ENCODE measurements around the gene C1QA.

C1QA gene

DNA sequence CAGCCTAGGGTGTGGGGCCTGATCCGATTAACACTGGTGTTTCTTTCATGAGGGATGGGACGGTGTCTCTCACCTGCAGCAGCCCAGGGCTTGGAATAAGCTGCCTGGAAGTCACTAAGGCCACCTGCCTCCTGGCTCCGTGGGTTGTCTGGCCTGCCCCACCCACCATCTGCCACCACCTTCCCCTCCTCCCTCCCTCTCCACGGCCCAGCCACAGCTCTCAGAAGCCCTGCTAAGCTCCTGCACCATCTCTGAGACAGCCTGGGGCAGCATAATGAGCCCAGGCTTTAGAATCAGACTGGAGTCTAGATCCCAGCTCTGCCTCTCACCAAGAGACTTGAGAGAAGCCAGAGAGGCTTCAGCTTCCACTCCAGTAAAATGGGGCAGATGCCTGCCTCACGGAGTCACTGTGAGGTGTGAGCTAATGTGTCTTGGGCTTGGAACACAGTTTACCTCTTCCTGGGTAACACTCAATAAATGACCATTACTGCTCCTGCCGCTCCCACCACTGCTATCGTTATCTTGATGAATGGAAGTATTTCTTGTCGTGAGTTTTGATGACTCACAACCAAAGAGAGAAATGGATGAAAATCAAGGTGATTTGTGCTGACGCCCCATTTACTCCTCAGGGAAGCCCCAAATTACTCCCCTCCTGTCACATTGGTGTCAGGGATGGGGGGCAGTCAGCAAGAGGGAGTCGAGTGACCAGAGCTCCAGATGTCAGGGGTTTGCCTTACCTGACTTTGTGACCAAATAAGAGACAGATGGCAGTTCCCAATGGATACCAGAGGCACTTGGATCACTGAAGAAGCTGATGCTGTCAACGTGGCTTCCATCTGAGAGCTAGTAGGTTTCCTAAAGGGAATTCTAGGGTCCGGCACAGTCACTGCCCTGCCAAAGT lies 23.5 kb upstream of the C1QA start:
- DNase-seq (ENCODE audit: low read depth): no peak

GRCh38 chr1:22613572-22613918 lies 22.9 kb upstream of the C1QA start:
- DNase-seq (ENCODE audit: low read depth): no peak

DNA sequence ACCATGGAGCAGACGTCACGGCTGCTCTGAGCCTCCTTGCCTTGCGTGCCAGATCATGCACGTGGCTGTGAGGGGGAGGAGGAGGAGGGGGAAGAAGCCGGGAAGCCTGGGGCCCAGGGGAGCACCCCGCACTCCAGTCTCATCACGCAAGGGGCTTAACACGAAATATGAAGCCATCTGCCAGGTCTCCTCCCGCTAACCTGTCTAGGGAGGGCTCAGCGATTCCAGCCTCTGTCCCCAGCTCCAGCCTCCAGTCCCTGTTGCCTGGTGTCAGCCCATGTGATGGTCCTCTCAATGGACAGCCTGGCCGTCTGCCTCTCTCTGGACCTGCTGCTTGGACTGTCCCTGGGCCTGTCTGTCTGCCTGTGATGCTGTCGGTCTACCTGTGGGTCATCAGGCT lies 22.5 kb upstream of the C1QA start:
- no peak for DNase-seq (ENCODE audit: low read depth)

DNA sequence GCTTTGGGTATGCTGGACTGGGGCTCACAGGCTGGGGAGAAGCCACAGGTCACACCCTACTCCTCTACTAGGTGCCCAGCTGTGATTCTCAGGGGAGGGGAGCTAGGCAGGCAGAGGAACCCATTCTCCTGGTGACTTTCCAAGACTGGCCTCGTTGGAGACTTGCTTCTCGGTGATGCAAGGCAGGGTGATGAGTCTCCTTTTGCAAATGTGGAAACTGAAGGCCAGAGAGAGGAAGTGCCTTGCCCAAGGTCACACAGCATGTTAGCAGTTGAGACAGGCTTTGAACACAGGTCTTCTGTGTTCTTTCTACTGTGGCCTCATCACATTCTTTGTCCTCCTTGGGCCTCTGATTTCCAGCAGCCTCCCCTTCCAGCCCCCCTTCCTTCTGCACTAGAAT lies 20.5 kb upstream of the C1QA start:
- DNase-seq (ENCODE audit: low read depth): no peak

GRCh38 chr1:22616571-22616970 lies 19.9 kb upstream of the C1QA start:
- DNase-seq (ENCODE audit: low read depth): no peak

- DNase-seq (ENCODE audit: low read depth): no peak
Observed at GRCh38 chr1:22618056-22618455, 18.4 kb upstream of the C1QA start.

- no peak for DNase-seq (ENCODE audit: low read depth)
Observed at GRCh38 chr1:22619252-22619651, 17.2 kb upstream of the C1QA start.

DNA sequence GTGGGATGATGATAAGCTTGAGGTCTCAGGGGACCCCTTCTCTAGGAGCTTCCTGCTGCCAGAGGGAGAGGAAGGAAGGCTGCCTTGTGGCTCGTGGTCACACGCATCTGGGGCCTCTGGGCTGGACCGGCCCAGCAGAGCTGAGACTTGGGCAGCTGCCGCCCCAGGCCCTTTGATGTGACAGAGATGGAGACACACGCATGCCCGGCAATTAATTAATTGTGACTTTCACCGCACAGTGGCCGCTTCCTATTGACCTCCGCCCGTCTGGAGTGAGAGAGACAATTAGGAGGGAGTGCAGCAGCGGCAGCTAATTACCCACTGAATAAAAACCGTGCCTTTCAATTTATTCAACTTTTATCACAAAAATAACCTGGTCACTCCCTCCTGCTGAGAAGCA lies 16.6 kb upstream of the C1QA start:
- no peak for DNase-seq (ENCODE audit: low read depth)

DNA sequence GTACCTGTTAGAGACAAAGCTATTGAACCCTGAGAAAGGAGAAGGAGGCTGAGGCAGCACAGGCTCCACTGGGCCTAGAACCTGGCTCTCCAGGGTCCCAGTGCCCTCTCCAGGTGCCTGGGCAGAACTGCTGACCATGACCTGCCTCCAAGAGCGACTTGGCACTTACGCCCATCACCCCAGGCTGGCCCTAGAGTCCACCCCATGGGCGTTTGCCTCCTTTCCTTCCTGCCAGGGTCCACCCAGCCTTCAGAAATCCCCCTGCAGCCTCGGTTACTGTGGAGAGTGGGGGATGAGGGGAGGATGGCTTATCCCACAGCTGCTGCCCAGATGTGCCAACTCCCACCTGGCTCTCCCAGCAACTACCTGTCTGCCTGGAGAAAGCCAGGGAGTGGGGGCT lies 14.7 kb upstream of the C1QA start:
- DNase-seq (ENCODE audit: low read depth): no peak

DNA sequence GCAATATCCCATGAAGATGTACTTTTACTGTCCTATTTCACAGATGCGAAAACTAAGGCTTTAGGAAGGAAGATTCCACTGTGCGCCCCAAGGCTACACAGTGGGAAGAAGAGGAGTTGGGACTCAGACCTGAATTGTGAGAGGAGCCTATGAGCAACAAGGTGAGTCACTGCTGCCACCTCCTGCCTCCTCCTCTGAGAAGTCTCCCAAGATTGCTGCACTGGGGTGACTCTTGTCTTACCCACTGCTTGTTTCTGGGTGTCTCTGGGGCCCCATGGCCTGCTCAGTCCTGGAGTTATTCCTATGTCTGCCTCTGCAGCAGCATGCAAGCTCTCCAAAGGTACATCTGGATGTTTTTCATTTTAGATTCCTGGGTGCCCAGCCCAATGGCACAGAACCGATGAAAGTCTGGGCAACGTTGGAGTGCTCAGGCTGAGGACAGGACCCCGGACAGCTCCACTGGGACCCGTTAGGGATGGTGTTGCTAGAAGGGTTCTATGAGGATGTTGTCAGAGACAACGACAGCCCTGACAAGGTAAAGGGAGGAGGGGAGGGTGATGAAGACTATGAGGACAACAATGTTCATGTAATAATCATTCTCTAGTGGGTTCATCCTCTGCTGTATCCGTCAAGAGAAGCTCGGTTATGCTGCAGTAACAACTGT lies 11.0 kb upstream of the C1QA start:
- DNase-seq (ENCODE audit: low read depth): no peak

- no peak for DNase-seq (ENCODE audit: low read depth)
Observed at GRCh38 chr1:22626237-22627157, 9.9 kb upstream of the C1QA start.

- DNase-seq (ENCODE audit: low read depth): no peak
Observed at GRCh38 chr1:22627331-22627730, 9.1 kb upstream of the C1QA start.

- no peak for DNase-seq (ENCODE audit: low read depth)
Observed at GRCh38 chr1:22628698-22629444, 7.6 kb upstream of the C1QA start.

GRCh38 chr1:22629886-22630285 lies 6.5 kb upstream of the C1QA start:
- no peak for DNase-seq (ENCODE audit: low read depth)

GRCh38 chr1:22633697-22634463 lies 2.5 kb upstream of the C1QA start:
- no peak for DNase-seq (ENCODE audit: low read depth)

DNA sequence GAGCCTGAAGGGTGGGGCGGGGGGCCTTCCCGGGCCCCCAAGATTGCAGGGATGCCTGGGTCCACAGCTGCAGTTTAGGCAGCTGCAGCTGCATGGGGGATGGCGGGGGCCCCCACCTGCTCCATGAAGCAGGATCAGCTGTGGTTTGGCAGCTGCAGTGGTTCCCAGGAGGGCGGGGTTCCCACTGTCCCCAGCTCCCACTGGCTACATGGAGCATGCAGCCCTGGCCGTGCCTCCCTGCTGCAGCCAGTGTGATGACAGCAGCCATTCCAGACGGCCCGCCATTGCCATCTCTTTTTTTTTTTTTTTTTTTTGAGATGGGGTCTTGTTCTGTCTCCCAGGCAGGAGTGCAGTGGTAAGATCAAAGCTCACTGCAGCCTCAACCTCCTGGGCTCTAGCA lies 992 bp upstream of the C1QA start:
- DNase-seq (ENCODE audit: low read depth): no peak

DNA sequence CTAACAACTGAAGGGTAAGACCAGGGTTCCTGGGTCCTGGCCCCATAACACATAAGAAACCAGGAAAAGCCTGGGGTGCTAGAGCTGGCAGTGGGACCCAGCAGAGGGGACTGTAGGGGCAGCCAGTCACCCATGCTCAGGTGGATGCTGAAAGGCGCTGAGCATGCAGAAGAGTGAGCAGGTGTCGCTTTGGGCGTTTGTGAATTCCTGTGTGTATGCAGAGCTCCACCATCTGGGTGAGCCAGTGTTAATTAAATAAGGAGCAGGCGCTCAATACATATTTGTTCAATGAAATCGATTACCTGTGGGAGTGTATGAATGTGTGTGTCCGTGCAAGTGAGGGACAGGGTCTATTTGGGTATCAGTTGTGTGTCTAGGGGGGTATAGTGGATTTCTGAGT lies 499 bp downstream of the C1QA start:
- no peak for DNase-seq (ENCODE audit: low read depth)

GRCh38 chr1:22637907-22638445 lies 1.5 kb downstream of the C1QA start:
- DNase-seq (ENCODE audit: low read depth): no peak

DNA sequence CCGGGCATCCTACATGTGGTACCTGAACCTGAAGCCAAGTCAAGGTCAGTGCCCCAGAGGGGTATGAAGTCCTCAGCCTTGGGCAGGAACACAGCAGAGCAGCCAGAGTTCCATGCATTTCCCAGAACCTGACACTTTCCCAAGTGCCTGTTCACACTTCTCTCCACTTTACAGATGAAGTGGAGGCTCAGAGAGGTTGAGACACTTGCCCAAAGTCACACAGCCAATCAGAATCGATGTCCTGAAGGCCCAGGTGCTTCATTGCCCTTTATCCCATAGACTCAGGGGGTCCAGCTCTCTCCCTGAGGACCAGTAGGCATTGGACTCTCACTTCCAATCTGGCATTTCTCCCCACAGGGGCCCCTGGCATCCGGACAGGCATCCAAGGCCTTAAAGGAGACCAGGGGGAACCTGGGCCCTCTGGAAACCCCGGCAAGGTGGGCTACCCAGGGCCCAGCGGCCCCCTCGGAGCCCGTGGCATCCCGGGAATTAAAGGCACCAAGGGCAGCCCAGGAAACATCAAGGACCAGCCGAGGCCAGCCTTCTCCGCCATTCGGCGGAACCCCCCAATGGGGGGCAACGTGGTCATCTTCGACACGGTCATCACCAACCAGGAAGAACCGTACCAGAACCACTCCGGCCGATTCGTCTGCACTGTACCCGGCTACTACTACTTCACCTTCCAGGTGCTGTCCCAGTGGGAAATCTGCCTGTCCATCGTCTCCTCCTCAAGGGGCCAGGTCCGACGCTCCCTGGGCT lies 2.2 kb downstream of the C1QA start:
- no peak for DNase-seq (ENCODE audit: low read depth)

DNA sequence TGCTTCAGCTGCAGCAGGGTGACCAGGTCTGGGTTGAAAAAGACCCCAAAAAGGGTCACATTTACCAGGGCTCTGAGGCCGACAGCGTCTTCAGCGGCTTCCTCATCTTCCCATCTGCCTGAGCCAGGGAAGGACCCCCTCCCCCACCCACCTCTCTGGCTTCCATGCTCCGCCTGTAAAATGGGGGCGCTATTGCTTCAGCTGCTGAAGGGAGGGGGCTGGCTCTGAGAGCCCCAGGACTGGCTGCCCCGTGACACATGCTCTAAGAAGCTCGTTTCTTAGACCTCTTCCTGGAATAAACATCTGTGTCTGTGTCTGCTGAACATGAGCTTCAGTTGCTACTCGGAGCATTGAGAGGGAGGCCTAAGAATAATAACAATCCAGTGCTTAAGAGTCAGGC lies 2.9 kb downstream of the C1QA start:
- DNase-seq (ENCODE audit: low read depth): no peak

All from T-helper 22 cell (primary cell).